Measurements from ENCODE around the gene PNMA1.

The PNMA1 gene

GRCh38 chr14:73740618-73741326 is 26.6 kb upstream of the PNMA1 start:
- Histone ChIP-seq H3K27ac (ENCODE audit: low read depth, low read length) (peak overlapping the region; percentile 95), H3K27me3 (ENCODE audit: control insufficient read depth in 1 of 2, insufficient read depth in 2 of 2, low read length in 2 of 2) (no peaks in the 10 kb centered on the region), H3K4me3 (ENCODE audit: low read depth in 1 of 2, low read length in 2 of 2) (peak overlapping the region in 1 of 2 donors; percentile 63), H3K9ac (ENCODE audit: low read length) (peak overlapping the region; percentile 47), H3K9me3 (ENCODE audit: low read length) (no peaks in the 10 kb centered on the region), H3K4me1 (ENCODE audit: insufficient read depth, low read length) (peaks cover 72% of the 10 kb centered on the region), H3K36me3 (ENCODE audit: insufficient read depth, low read length) (peaks cover 22% of the 10 kb centered on the region)

GRCh38 chr14:73739899-73740617 is 25.9 kb upstream of the PNMA1 start:
- Histone ChIP-seq H3K4me1 (ENCODE audit: insufficient read depth, low read length) (peaks cover 64% of the 10 kb centered on the region), H3K27ac (ENCODE audit: low read depth, low read length) (peak overlapping the region; percentile 95), H3K9me3 (ENCODE audit: low read length) (no peaks in the 10 kb centered on the region), H3K4me3 (ENCODE audit: low read depth in 1 of 2, low read length in 2 of 2) (peak overlapping the region in 1 of 2 donors; percentile 63), H3K36me3 (ENCODE audit: insufficient read depth, low read length) (peaks cover 27% of the 10 kb centered on the region), H3K27me3 (ENCODE audit: control insufficient read depth in 1 of 2, insufficient read depth in 2 of 2, low read length in 2 of 2) (no peaks in the 10 kb centered on the region), H3K9ac (ENCODE audit: low read length) (peak overlapping the region; percentile 47)

GRCh38 chr14:73739174-73739898 is 25.2 kb upstream of the PNMA1 start:
- H3K4me1 ChIP-seq (ENCODE audit: insufficient read depth, low read length) = peaks cover 57% of the 10 kb centered on the region
- H3K4me3 ChIP-seq (ENCODE audit: low read depth in 1 of 2, low read length in 2 of 2) = no peak overlapping the region
- H3K27me3 ChIP-seq (ENCODE audit: control insufficient read depth in 1 of 2, insufficient read depth in 2 of 2, low read length in 2 of 2) = no peaks in the 10 kb centered on the region
- H3K9ac ChIP-seq (ENCODE audit: low read length) = no peak overlapping the region
- peaks cover 34% of the 10 kb centered on the region for H3K36me3 ChIP-seq (ENCODE audit: insufficient read depth, low read length)
- H3K9me3 ChIP-seq (ENCODE audit: low read length) = no peaks in the 10 kb centered on the region
- H3K27ac ChIP-seq (ENCODE audit: low read depth, low read length) = peak overlapping the region; percentile 21

GRCh38 chr14:73738518-73739173 is 24.5 kb upstream of the PNMA1 start:
- no peak overlapping the region for H3K27ac ChIP-seq (ENCODE audit: low read depth, low read length)
- H3K9me3 ChIP-seq (ENCODE audit: low read length) = no peaks in the 10 kb centered on the region
- H3K4me3 ChIP-seq (ENCODE audit: low read depth in 1 of 2, low read length in 2 of 2) = no peak overlapping the region
- peaks cover 50% of the 10 kb centered on the region for H3K4me1 ChIP-seq (ENCODE audit: insufficient read depth, low read length)
- no peaks in the 10 kb centered on the region for H3K27me3 ChIP-seq (ENCODE audit: control insufficient read depth in 1 of 2, insufficient read depth in 2 of 2, low read length in 2 of 2)
- peaks cover 37% of the 10 kb centered on the region for H3K36me3 ChIP-seq (ENCODE audit: insufficient read depth, low read length)
- H3K9ac ChIP-seq (ENCODE audit: low read length) = no peak overlapping the region

GRCh38 chr14:73736842-73737241 is 22.7 kb upstream of the PNMA1 start:
- Histone ChIP-seq H3K4me3 (ENCODE audit: low read depth in 1 of 2, low read length in 2 of 2) (no peak overlapping the region), H3K27ac (ENCODE audit: low read depth, low read length) (no peak overlapping the region), H3K9ac (ENCODE audit: low read length) (no peak overlapping the region), H3K9me3 (ENCODE audit: low read length) (no peaks in the 10 kb centered on the region), H3K27me3 (ENCODE audit: control insufficient read depth in 1 of 2, insufficient read depth in 2 of 2, low read length in 2 of 2) (no peaks in the 10 kb centered on the region), H3K4me1 (ENCODE audit: insufficient read depth, low read length) (peaks cover 38% of the 10 kb centered on the region), H3K36me3 (ENCODE audit: insufficient read depth, low read length) (peaks cover 37% of the 10 kb centered on the region)

- peak overlapping the region; percentile 4 for H3K27ac ChIP-seq (ENCODE audit: low read depth, low read length)
- H3K9me3 ChIP-seq (ENCODE audit: low read length) = no peaks in the 10 kb centered on the region
- H3K9ac ChIP-seq (ENCODE audit: low read length) = no peak overlapping the region
- H3K36me3 ChIP-seq (ENCODE audit: insufficient read depth, low read length) = peaks cover 48% of the 10 kb centered on the region
- H3K4me3 ChIP-seq (ENCODE audit: low read depth in 1 of 2, low read length in 2 of 2) = no peak overlapping the region
- peaks cover 32% of the 10 kb centered on the region for H3K4me1 ChIP-seq (ENCODE audit: insufficient read depth, low read length)
- H3K27me3 ChIP-seq (ENCODE audit: control insufficient read depth in 1 of 2, insufficient read depth in 2 of 2, low read length in 2 of 2) = no peaks in the 10 kb centered on the region
Observed at GRCh38 chr14:73732006-73732405, 17.8 kb upstream of the PNMA1 start.

- Histone ChIP-seq H3K36me3 (ENCODE audit: insufficient read depth, low read length) (peaks cover 50% of the 10 kb centered on the region), H3K9me3 (ENCODE audit: low read length) (no peaks in the 10 kb centered on the region), H3K4me1 (ENCODE audit: insufficient read depth, low read length) (peaks cover 40% of the 10 kb centered on the region), H3K27me3 (ENCODE audit: control insufficient read depth in 1 of 2, insufficient read depth in 2 of 2, low read length in 2 of 2) (no peaks in the 10 kb centered on the region), H3K27ac (ENCODE audit: low read depth, low read length) (peak overlapping the region; percentile 4), H3K9ac (ENCODE audit: low read length) (peak overlapping the region; percentile 6), H3K4me3 (ENCODE audit: low read depth in 1 of 2, low read length in 2 of 2) (no peak overlapping the region)
Observed at GRCh38 chr14:73731111-73731510, 16.9 kb upstream of the PNMA1 start.

- Histone ChIP-seq H3K4me3 (ENCODE audit: low read depth in 1 of 2, low read length in 2 of 2) (no peak overlapping the region), H3K27ac (ENCODE audit: low read depth, low read length) (peak overlapping the region; percentile 19), H3K27me3 (ENCODE audit: control insufficient read depth in 1 of 2, insufficient read depth in 2 of 2, low read length in 2 of 2) (no peaks in the 10 kb centered on the region), H3K9me3 (ENCODE audit: low read length) (no peaks in the 10 kb centered on the region), H3K36me3 (ENCODE audit: insufficient read depth, low read length) (peaks cover 56% of the 10 kb centered on the region), H3K9ac (ENCODE audit: low read length) (no peak overlapping the region), H3K4me1 (ENCODE audit: insufficient read depth, low read length) (peaks cover 54% of the 10 kb centered on the region)
Observed at GRCh38 chr14:73729556-73730265, 15.5 kb upstream of the PNMA1 start.

- H3K27ac ChIP-seq (ENCODE audit: low read depth, low read length) = peak overlapping the region; percentile 43
- H3K9me3 ChIP-seq (ENCODE audit: low read length) = no peaks in the 10 kb centered on the region
- H3K36me3 ChIP-seq (ENCODE audit: insufficient read depth, low read length) = peaks cover 57% of the 10 kb centered on the region
- H3K27me3 ChIP-seq (ENCODE audit: control insufficient read depth in 1 of 2, insufficient read depth in 2 of 2, low read length in 2 of 2) = no peaks in the 10 kb centered on the region
- H3K4me3 ChIP-seq (ENCODE audit: low read depth in 1 of 2, low read length in 2 of 2) = no peak overlapping the region
- H3K4me1 ChIP-seq (ENCODE audit: insufficient read depth, low read length) = peaks cover 63% of the 10 kb centered on the region
- no peak overlapping the region for H3K9ac ChIP-seq (ENCODE audit: low read length)
Observed at GRCh38 chr14:73728717-73729330, 14.6 kb upstream of the PNMA1 start.

- H3K9me3 ChIP-seq (ENCODE audit: low read length) = no peaks in the 10 kb centered on the region
- H3K27me3 ChIP-seq (ENCODE audit: control insufficient read depth in 1 of 2, insufficient read depth in 2 of 2, low read length in 2 of 2) = no peaks in the 10 kb centered on the region
- peaks cover 68% of the 10 kb centered on the region for H3K4me1 ChIP-seq (ENCODE audit: insufficient read depth, low read length)
- no peak overlapping the region for H3K4me3 ChIP-seq (ENCODE audit: low read depth in 1 of 2, low read length in 2 of 2)
- no peak overlapping the region for H3K9ac ChIP-seq (ENCODE audit: low read length)
- H3K27ac ChIP-seq (ENCODE audit: low read depth, low read length) = peak overlapping the region; percentile 46
- H3K36me3 ChIP-seq (ENCODE audit: insufficient read depth, low read length) = peaks cover 72% of the 10 kb centered on the region
Observed at GRCh38 chr14:73727166-73727565, 13.0 kb upstream of the PNMA1 start.

Data from muscle layer of colon (tissue), 2 donors.